GM06990 (cell line): ENCODE data around the gene NDEL1.

Source experiments
- DNase-seq: peaks from one replicate; pipeline ENCODE4 v3.0.0-alpha.2; 2011; ENCODE audit not compliant: insufficient read length; ENCODE audit errors: extremely low read depth
- H3K27me3 ChIP-seq: replicated peaks from 2 replicates; pipeline ENCODE4 v1.6.0; 2011; ENCODE audit warnings: low read length; ENCODE audit not compliant: control insufficient read depth, insufficient read depth
- H3K36me3 ChIP-seq: 2 replicates; pipeline ENCODE4 v1.5.1; 2011; ENCODE audit warnings: low read length; ENCODE audit not compliant: control insufficient read depth, insufficient read depth
- H3K4me3 ChIP-seq: replicated peaks from 2 replicates; pipeline ENCODE4 v1.5.1; 2011; ENCODE audit warnings: low read depth, mild to moderate bottlenecking, control low read depth, low read length
- CTCF ChIP-seq: IDR thresholded peaks from 2 replicates; pipeline ENCODE4 v1.5.1; 2011; ENCODE audit warnings: low read length, control low read depth, mild to moderate bottlenecking, inconsistent platforms; ENCODE audit not compliant: insufficient read depth, poor library complexity, severe bottlenecking

NDEL1 gene

GRCh38 chr17:8419305-8419704 lies 16.4 kb upstream of the NDEL1 start:
- Histone ChIP-seq H3K36me3 (no peaks in the 10 kb centered on the region), H3K27me3 (no peaks in the 10 kb centered on the region; the same call in 1 of the 2 replicates), H3K4me3 (no peak overlapping the region)
- no peak for TF ChIP-seq CTCF
- no peak for DNase-seq

GRCh38 chr17:8420041-8420934 lies 15.4 kb upstream of the NDEL1 start:
- DNase-seq, result no peak
- no peaks in the 10 kb centered on the region for H3K36me3 ChIP-seq
- no peaks in the 10 kb centered on the region; the same call in 1 of the 2 replicates for H3K27me3 ChIP-seq
- no peak for TF ChIP-seq CTCF
- H3K4me3 ChIP-seq, result no peak overlapping the region

GRCh38 chr17:8421571-8421970 lies 14.1 kb upstream of the NDEL1 start:
- no peak overlapping the region for H3K4me3 ChIP-seq
- H3K36me3 ChIP-seq, result no peaks in the 10 kb centered on the region
- DNase-seq, result no peak
- TF ChIP-seq CTCF, result no peak
- no peaks in the 10 kb centered on the region; the same call in 1 of the 2 replicates for H3K27me3 ChIP-seq

- Histone ChIP-seq H3K36me3 (no peaks in the 10 kb centered on the region), H3K27me3 (no peaks in the 10 kb centered on the region; the same call in 1 of the 2 replicates), H3K4me3 (no peak overlapping the region)
- TF ChIP-seq CTCF, result no peak
- DNase-seq, result no peak
Observed at GRCh38 chr17:8426094-8426720, 9.5 kb upstream of the NDEL1 start.

- no peak for TF ChIP-seq CTCF
- DNase-seq, result no peak
- Histone ChIP-seq H3K36me3 (no peaks in the 10 kb centered on the region), H3K4me3 (no peak overlapping the region), H3K27me3 (no peaks in the 10 kb centered on the region)
Observed at GRCh38 chr17:8426802-8427201, 8.9 kb upstream of the NDEL1 start.
